Kidney (tissue), 14 donors: Measurements from ENCODE around the gene KNDC1. TPM values are rescaled to one million over a fixed set of nuclear protein-coding genes. Genes with fewer than 3 reads are reported as not detected.

ENCODE experiments used
- DNase-seq, 5 donors: peaks; one replicate each; pipeline ENCODE4 v3.0.0-alpha.2; 2013 to 2020
- FAIRE-seq: peaks from 2 replicates; lab custom pipeline; 2012; peaks lifted over from hg19 to GRCh38; lab: Jason Lieb, UNC
- H3K27ac ChIP-seq, 2 donors: one replicate each; pipeline ENCODE4 v1.7.0; 2013; ENCODE audit warnings: low read depth in 2 of 2, low read length in 2 of 2, inconsistent platforms in 1 of 2
- H3K27me3 ChIP-seq: one replicate; pipeline ENCODE4 v1.7.1; 2013; ENCODE audit warnings: low read length, inconsistent platforms; ENCODE audit not compliant: control insufficient read depth, insufficient read depth
- H3K36me3 ChIP-seq, 3 donors: one replicate each; pipeline versions ENCODE4 v1.7.0 to v1.7.1; 2013; ENCODE audit warnings: low read length in 3 of 3, control low read depth in 1 of 3, inconsistent platforms in 1 of 3; ENCODE audit not compliant: insufficient read depth in 3 of 3, control insufficient read depth in 2 of 3
- H3K4me1 ChIP-seq, 3 donors: one replicate each; pipeline versions ENCODE4 v1.7.0 to v1.7.1; 2013; ENCODE audit warnings: low read length in 3 of 3, inconsistent platforms in 1 of 3, low read depth in 1 of 3; ENCODE audit not compliant: control insufficient read depth in 2 of 3, insufficient read depth in 2 of 3
- H3K4me3 ChIP-seq, 3 donors: one replicate each; pipeline versions ENCODE4 v1.7.0 to v1.8.1; 2013; ENCODE audit warnings: low read length in 3 of 3, control low read depth in 1 of 3, inconsistent platforms in 1 of 3
- H3K9ac ChIP-seq, 3 donors: one replicate each; pipeline versions ENCODE4 v1.7.0 to v1.7.1; 2013; ENCODE audit warnings: low read length in 3 of 3, control low read depth in 1 of 3, inconsistent platforms in 1 of 3
- H3K9me3 ChIP-seq, 3 donors: one replicate each; pipeline versions ENCODE4 v1.7.0 to v1.7.1; 2013; ENCODE audit warnings: low read length in 3 of 3, control low read depth in 1 of 3, inconsistent platforms in 1 of 3; ENCODE audit not compliant: control insufficient read depth in 2 of 3, insufficient read depth in 1 of 3
- intact Hi-C: fragments of 100-400 bp; cut with DNase I; formaldehyde crosslinking; loops from one replicate; pipeline ENCODE4 v1.11.1; 2022
- polyA plus RNA-seq: library from polyadenylated mRNA; stranded (reverse); fragments of 350-450 nt; fragmentation: Illumina TruSeq; extraction: RNeasy Lipid Tissue Mini Kit (QIAGEN cat#74804); gene quantifications from one replicate; pipeline ENCODE4 v1.2.3, GENCODE V29; 2014; ENCODE audit warnings: low read depth, low replicate concordance; ENCODE audit not compliant: insufficient read depth
- total RNA-seq: library from RNA; stranded (reverse); fragmentation: NEBNext Ultra II Directional; extraction: Animal tissue kit (Norgen Biotek cat#: 25700); gene quantifications from one replicate; pipeline ENCODE4 v1.2.1, GENCODE V29; 2021
- TF ChIP-seq, protein P1 (sequence below): IDR thresholded peaks from 3 replicates; pipeline ENCODE4 v1.5.1; 2012; ENCODE audit warnings: mild to moderate bottlenecking, moderate library complexity, borderline replicate concordance; ENCODE audit not compliant: insufficient read depth; ENCODE audit errors: extremely low read depth
- donor health status: control.
- donor health status: control.
- donor health status: control.
- donor health status: control.
- donor health status: control.
- donor health status: DM: yes; HTN: yes; CAD: no.
- donor health status: Normal renal cell carcinoma (clear cell type).

Gene KNDC1
- total and polyA plus RNA-seq, 2 donors from 2014 or later: 0.43 to 8.7 TPM

DNA sequence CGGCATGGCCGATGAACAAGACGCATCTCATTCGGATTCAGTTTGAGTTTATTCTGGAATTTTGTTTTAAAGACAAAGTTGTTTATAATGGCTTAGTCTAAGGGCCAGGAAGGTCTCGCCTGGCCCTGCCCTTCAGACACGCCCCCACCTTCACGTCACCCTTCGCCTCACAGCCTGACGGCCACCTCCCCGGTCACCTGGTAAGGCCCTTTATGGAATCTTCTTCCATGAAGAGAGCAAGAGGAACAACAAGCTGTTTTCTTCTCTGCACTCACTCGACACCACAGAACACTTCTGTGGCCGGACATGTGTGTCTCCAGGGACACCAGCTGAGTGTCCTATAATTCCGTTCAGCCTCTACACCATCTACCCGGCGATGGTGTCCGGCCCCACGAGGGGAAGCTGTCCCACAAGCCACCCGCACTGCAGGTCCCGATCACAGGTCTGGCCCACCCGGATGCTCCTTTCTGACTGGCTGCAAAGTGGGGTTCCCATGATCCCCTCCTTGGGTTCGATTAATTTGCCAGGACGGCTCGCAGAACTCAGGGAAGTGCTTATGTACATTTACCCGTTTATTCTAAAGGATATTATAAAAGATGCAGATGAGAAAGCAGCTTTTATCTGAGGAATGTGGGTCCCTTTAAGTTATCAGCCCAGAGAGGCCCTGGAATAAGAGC is 17.4 kb upstream of the KNDC1 start:
- Histone ChIP-seq H3K9ac (no peak overlapping the region), H3K36me3 (no peaks in the 10 kb centered on the region), H3K4me3 (no peak overlapping the region), H3K27me3 (no peaks in the 10 kb centered on the region), H3K4me1 (no peaks in the 10 kb centered on the region), H3K27ac (no peak overlapping the region), H3K9me3 (peaks cover 0 to 4% (median 0%) of the 10 kb centered on the region in 3 donors)
- FAIRE-seq (no peak), DNase-seq (peak in 2 of 5 donors; percentile 35 to 53)
- TF ChIP-seq, protein P1, sequence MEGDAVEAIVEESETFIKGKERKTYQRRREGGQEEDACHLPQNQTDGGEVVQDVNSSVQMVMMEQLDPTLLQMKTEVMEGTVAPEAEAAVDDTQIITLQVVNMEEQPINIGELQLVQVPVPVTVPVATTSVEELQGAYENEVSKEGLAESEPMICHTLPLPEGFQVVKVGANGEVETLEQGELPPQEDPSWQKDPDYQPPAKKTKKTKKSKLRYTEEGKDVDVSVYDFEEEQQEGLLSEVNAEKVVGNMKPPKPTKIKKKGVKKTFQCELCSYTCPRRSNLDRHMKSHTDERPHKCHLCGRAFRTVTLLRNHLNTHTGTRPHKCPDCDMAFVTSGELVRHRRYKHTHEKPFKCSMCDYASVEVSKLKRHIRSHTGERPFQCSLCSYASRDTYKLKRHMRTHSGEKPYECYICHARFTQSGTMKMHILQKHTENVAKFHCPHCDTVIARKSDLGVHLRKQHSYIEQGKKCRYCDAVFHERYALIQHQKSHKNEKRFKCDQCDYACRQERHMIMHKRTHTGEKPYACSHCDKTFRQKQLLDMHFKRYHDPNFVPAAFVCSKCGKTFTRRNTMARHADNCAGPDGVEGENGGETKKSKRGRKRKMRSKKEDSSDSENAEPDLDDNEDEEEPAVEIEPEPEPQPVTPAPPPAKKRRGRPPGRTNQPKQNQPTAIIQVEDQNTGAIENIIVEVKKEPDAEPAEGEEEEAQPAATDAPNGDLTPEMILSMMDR: no peak
- intact Hi-C loops: no loop called here

DNA sequence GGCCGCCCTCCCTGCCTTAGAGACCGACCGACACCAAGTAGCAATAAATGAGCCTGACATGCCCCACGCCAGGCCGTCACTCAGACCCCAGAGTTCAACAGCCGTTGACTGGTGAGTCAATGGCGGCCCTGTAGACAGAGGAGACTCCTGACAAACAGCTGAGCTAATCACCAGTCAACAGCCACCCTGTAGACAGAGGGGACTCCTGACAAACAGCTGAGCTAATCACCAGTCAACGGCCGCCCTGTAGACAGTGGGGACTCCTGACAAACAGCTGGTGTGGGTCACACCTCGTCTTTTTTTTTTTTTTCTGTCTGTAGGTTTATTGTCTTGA is 16.9 kb upstream of the KNDC1 start:
- Histone ChIP-seq H3K27me3 (no peaks in the 10 kb centered on the region), H3K27ac (no peak overlapping the region), H3K36me3 (no peaks in the 10 kb centered on the region), H3K4me1 (no peaks in the 10 kb centered on the region), H3K4me3 (no peak overlapping the region), H3K9me3 (peaks cover 0 to 4% (median 0%) of the 10 kb centered on the region in 3 donors), H3K9ac (no peak overlapping the region)
- intact Hi-C loops: no loop called here
- TF ChIP-seq, protein P1: no peak
- DNase-seq: peak in 1 of 5 donors; percentile 24
- no peak for FAIRE-seq

GRCh38 chr10:133143546-133143945 is 16.5 kb upstream of the KNDC1 start:
- no peaks in the 10 kb centered on the region for H3K27me3 ChIP-seq

More at GRCh38 chr10:133143546-133143945, 16.5 kb upstream of the KNDC1 start:
- H3K9me3 ChIP-seq: peaks cover 0 to 4% (median under 1%) of the 10 kb centered on the region in 3 donors
- DNase-seq: peak in 1 of 5 donors; percentile 36
- H3K4me1 ChIP-seq: no peaks in the 10 kb centered on the region
- no peak overlapping the region for H3K4me3 ChIP-seq
- intact Hi-C loops: no loop called here
- H3K9ac ChIP-seq: no peak overlapping the region
- no peak overlapping the region for H3K27ac ChIP-seq
- TF ChIP-seq, protein P1: no peak
- H3K36me3 ChIP-seq: no peaks in the 10 kb centered on the region
- no peak for FAIRE-seq
